ENCODE data around the gene KCNIP2.

DNA sequence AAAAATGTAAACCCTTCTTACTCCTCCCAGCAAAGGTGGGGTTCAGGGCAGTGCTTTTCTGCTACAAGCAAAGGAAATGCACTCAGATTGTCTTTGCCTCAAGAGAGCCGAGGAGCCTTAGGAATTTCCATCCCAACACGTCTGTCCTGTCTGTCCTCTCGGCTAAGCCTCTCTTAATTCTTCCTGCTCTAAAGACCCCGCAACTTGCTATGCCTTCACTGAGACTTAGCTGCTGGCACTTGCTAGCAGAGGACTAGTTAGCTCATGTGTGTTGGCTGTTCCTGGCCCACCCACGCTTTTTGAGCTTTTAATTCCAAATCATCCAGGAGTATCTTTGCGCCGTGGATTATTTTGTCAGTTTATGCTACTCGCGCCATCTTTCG is 59.9 kb downstream of the KCNIP2 start:
- no peak for TF ChIP-seq GATA3 (IDR thresholded peaks at IDR 0.05; ENCODE audit: low read depth, low read length)
- TF ChIP-seq GATA2 (IDR thresholded peaks at IDR 0.05; ENCODE audit: low read depth, low read length) = no peak

Data from SH-SY5Y (cell line).